GM23248 (cell line): Measurements from ENCODE around the gene SKP2.
"Not testable (repeated sequence)": the region's sequence is repeated elsewhere in the genome, so short reads cannot be mapped to it uniquely, and the experiment has no call there.

Experiments
- EZH2 ChIP-seq: fragments of 200-600 bp; sonication (generic); IDR thresholded peaks from 2 replicates; pipeline ENCODE4 v1.6.1; 2018; ENCODE audit warnings: antibody characterized with exemption, mild to moderate bottlenecking; ENCODE audit not compliant: insufficient read depth, poor library complexity, severe bottlenecking
- EZH2phosphoT487 ChIP-seq: fragments of 200-600 bp; sonication (generic); IDR thresholded peaks from 2 replicates; pipeline ENCODE4 v1.6.1; 2018; ENCODE audit warnings: antibody characterized with exemption, moderate library complexity, mild to moderate bottlenecking, low read depth; ENCODE audit not compliant: insufficient read depth

GRCh38 chr5:36133009-36133408 lies 18.9 kb upstream of the SKP2 start:
- not testable (repeated sequence) for TF ChIP-seq EZH2, EZH2phosphoT487
